ENCODE measurements around the gene ITPRIPL1.
A peak's percentile ranks its signal among the peaks of the same experiment; 100 is the strongest.

Gene ITPRIPL1

GRCh38 chr2:96336873-96337272, 11.8 kb downstream of the ITPRIPL1 start:
- POLR2A ChIA-PET: interaction anchor here (0.7 kb wide), 1 partner anchor 15 kb away, joined by 3 read pairs; no protein-coding TSS in a partner anchor

DNA sequence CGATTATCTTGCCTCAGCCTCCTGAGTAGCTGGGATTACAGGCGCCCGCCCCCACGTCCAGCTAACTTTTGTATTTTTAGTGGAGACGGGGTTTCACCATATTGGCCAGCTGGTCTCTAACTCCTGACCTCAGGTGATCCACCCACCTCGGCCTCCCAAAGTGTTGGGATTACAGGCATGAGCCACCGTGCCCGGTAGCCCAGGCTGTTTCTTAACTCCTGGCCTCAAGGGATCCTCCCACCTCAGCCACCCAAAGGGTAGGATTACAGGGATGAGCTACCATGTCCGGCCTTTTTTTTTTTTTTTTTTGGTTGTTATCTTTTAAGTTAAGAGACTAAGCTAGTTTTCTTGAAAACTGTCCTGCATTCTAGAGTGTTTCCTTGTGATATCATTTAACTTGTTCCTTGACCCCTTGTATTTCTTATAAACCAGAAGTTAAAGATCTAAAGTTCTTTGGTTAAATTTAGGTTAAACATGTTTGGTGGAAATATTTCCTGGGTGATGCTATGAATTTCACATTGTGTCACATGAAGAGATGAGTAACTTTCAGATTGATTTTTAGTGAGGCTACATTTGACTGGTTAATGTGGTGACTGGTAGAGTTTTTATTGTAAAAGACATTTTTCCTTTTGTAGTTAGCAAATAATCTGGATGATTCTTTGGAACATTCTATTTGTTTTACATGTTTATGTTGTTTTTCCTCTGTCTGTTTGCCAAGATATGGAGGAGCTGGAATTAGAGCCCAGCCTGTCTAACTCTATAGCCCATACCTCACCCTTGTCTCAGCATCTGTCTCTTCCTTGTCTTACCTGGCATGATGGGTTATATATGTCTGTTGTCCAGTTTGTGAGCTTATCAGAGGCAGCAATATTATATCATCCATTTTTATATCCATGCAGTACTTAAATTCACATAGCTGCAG, 15.6 kb downstream of the ITPRIPL1 start:
- TF ChIP-seq CTCF (IDR thresholded peaks at IDR 0.05; ENCODE audit: control extremely low read depth, extremely low read depth, low read depth, missing control alignments): no peak
- ChIA-PET POLR2A (interaction anchor here (0.6 kb wide), 1 partner anchor 195 kb away, joined by 6 read pairs; the partner anchor contains the start of gene DUSP2), CTCF (interaction anchor here (1.3 to 1.8 kb wide), 4 partner anchors 7 to 28 kb away, joined by 3 to 7 read pairs (median 4); no protein-coding TSS in a partner anchor)
- no peak for DNase-seq (ENCODE audit: extremely low spot score)

More at GRCh38 chr2:96336873-96337272, 11.8 kb downstream of the ITPRIPL1 start:
- CTCF ChIA-PET: interaction anchor here (0.7 to 3.8 kb wide), 7 partner anchors 9 to 198 kb away, joined by 3 to 30 read pairs (median 4); partner anchors contain the start of gene ITPRIPL1
- TF ChIP-seq CTCF (IDR thresholded peaks at IDR 0.05; ENCODE audit: control extremely low read depth, extremely low read depth, low read depth, missing control alignments): no peak
- DNase-seq (ENCODE audit: extremely low spot score): no peak

DNA sequence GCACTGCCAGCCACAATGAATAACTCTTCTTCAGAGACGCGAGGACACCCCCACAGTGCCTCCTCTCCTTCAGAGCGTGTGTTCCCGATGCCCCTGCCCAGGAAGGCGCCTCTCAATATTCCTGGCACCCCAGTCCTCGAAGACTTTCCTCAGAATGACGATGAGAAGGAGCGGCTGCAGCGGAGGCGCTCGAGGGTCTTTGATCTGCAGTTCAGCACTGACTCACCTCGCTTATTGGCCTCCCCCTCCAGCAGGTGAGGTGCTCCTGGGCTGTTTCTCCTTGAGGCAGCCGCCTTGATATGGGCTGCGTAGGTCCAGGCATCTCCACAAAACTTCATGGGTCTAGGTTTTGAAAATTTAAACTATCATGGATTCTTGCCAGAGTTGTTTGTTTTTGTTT, 16.5 kb downstream of the ITPRIPL1 start:
- CTCF ChIA-PET: interaction anchor here (1.3 to 1.8 kb wide), 7 partner anchors 8 to 64 kb away, joined by 3 to 7 read pairs (median 3); no protein-coding TSS in a partner anchor
- POLR2A ChIA-PET: no interaction called here
- no peak for DNase-seq (ENCODE audit: extremely low spot score)
- no peak for TF ChIP-seq CTCF (IDR thresholded peaks at IDR 0.05; ENCODE audit: control extremely low read depth, extremely low read depth, low read depth, missing control alignments)

- CTCF ChIA-PET: interaction anchor here (1.3 to 1.8 kb wide), 6 partner anchors 9 to 65 kb away, joined by 3 to 5 read pairs (median 3); no protein-coding TSS in a partner anchor
- TF ChIP-seq CTCF (IDR thresholded peaks at IDR 0.05; ENCODE audit: control extremely low read depth, extremely low read depth, low read depth, missing control alignments): no peak
- no peak for DNase-seq (ENCODE audit: extremely low spot score)
- POLR2A ChIA-PET: no interaction called here
Observed at GRCh38 chr2:96342085-96342484, 17.0 kb downstream of the ITPRIPL1 start.

GRCh38 chr2:96344011-96344410, 18.9 kb downstream of the ITPRIPL1 start:
- CTCF ChIA-PET: interaction anchor here (0.8 to 2.0 kb wide), 6 partner anchors 15 to 210 kb away, joined by 3 to 5 read pairs (median 4); partner anchors contain the start of gene ITPRIPL1
- peak; percentile 67 for DNase-seq (ENCODE audit: extremely low spot score)
- POLR2A ChIA-PET: interaction anchor here (0.7 kb wide), 2 partner anchors 8 to 54 kb away, joined by 3 read pairs; partner anchors contain the start of gene NCAPH
- no peak for TF ChIP-seq CTCF (IDR thresholded peaks at IDR 0.05; ENCODE audit: control extremely low read depth, extremely low read depth, low read depth, missing control alignments)

GRCh38 chr2:96345438-96345837, 20.3 kb downstream of the ITPRIPL1 start:
- ChIA-PET POLR2A (interaction anchor here (0.6 kb wide), 1 partner anchor 207 kb away, joined by 5 read pairs; no protein-coding TSS in a partner anchor), CTCF (interaction anchor here (0.6 to 2.0 kb wide), 12 partner anchors 9 to 353 kb away, joined by 3 to 12 read pairs (median 4); partner anchors contain the start of genes ASTL and NCAPH)
- DNase-seq (ENCODE audit: extremely low spot score): no peak
- peak; percentile 9 for TF ChIP-seq CTCF (IDR thresholded peaks at IDR 0.05; ENCODE audit: control extremely low read depth, extremely low read depth, low read depth, missing control alignments)

Measured in GM10248 (cell line).